HepG2 (cell line): ENCODE data around the gene SLC25A10. TPM values are rescaled to one million over a fixed set of nuclear protein-coding genes. Genes with fewer than 3 reads are reported as not detected.

Experiments used
- ARHGAP35 ChIP-seq: sonication (generic); formaldehyde crosslinking; IDR thresholded peaks from 2 replicates; pipeline ENCODE4 v1.9.0; 2022; ENCODE audit warnings: mild to moderate bottlenecking, inconsistent platforms, moderate library complexity, missing genetic modification reagents, borderline replicate concordance
- ARID4A ChIP-seq: sonication (generic); formaldehyde crosslinking; IDR thresholded peaks from 2 replicates; pipeline ENCODE4 v1.5.0; 2020; ENCODE audit warnings: mild to moderate bottlenecking, missing genetic modification reagents, borderline replicate concordance
- ARNTL ChIP-seq: sonication (generic); formaldehyde crosslinking; IDR thresholded peaks from 2 replicates; pipeline ENCODE4 v1.4.0; 2020; ENCODE audit warnings: mild to moderate bottlenecking, missing genetic modification reagents
- CREB1 ChIP-seq, 2 experiments: fragments of 450-650 bp in 1 of 2; IDR thresholded peaks; 2 replicates each; pipeline ENCODE4 v1.6.1; 2016 to 2017; ENCODE audit warnings: control low read depth in 1 of 2, mild to moderate bottlenecking in 1 of 2, missing compliant biosample characterization in 1 of 2, missing genetic modification characterization in 1 of 2
- GTF3A ChIP-seq: sonication (generic); formaldehyde crosslinking; conservative IDR thresholded peaks from 2 replicates; pipeline ENCODE4 v1.4.0; 2020; ENCODE audit warnings: mild to moderate bottlenecking, missing genetic modification reagents
- JUNB ChIP-seq: sonication (generic); formaldehyde crosslinking; IDR thresholded peaks from 2 replicates; pipeline ENCODE4 v1.8.0; 2022; ENCODE audit warnings: missing genetic modification reagents, mild to moderate bottlenecking, borderline replicate concordance
- KLF6 ChIP-seq: IDR thresholded peaks from 2 replicates; pipeline ENCODE4 v1.8.0; 2016; ENCODE audit warnings: missing biosample characterization, missing genetic modification reagents
- MAZ ChIP-seq, 2 experiments: sonication (generic) in 1 of 2; formaldehyde crosslinking in 1 of 2; IDR thresholded peaks; 2 replicates each; pipeline versions ENCODE4 v1.5.0 to v1.6.1; 2012 to 2020; ENCODE audit warnings: low read depth in 2 of 2, mild to moderate bottlenecking in 2 of 2, borderline replicate concordance in 1 of 2, improper control_type of control experiment in 1 of 2, low read length in 1 of 2, missing genetic modification reagents in 1 of 2, moderate library complexity in 1 of 2
- RNF219 ChIP-seq: sonication (generic); formaldehyde crosslinking; IDR thresholded peaks from 2 replicates; pipeline ENCODE4 v1.5.0; 2020; ENCODE audit warnings: mild to moderate bottlenecking, missing genetic modification reagents
- SOX6 ChIP-seq, 2 experiments: fragments of 450-650 bp in 1 of 2; sonication (generic) in 1 of 2; formaldehyde crosslinking in 1 of 2; IDR thresholded peaks; 2 replicates each; pipeline versions ENCODE4 v1.4.0 to v1.6.1; 2017 to 2020; ENCODE audit warnings: antibody characterized with exemption in 1 of 2, mild to moderate bottlenecking in 1 of 2, missing genetic modification reagents in 1 of 2
- SRF ChIP-seq: IDR thresholded peaks from 2 replicates; pipeline ENCODE4 v1.6.1; 2011; ENCODE audit warnings: mild to moderate bottlenecking, low read depth, low read length, moderate library complexity
- TCF7L2 ChIP-seq: IDR thresholded peaks from 2 replicates; pipeline ENCODE4 v1.6.1; 2011; ENCODE audit warnings: mild to moderate bottlenecking, low read depth, low read length, moderate library complexity
- WIZ ChIP-seq: sonication (generic); formaldehyde crosslinking; IDR thresholded peaks from 2 replicates; pipeline ENCODE4 v1.5.1; 2020; ENCODE audit warnings: mild to moderate bottlenecking, missing genetic modification reagents
- ZBTB46 ChIP-seq: sonication (generic); formaldehyde crosslinking; IDR thresholded peaks from 2 replicates; pipeline ENCODE4 v1.4.0; 2020; ENCODE audit warnings: mild to moderate bottlenecking, missing genetic modification reagents, borderline replicate concordance
- ZMYM2 ChIP-seq: sonication (generic); formaldehyde crosslinking; IDR thresholded peaks from 2 replicates; pipeline ENCODE4 v1.8.0; 2022; ENCODE audit warnings: mild to moderate bottlenecking, missing genetic modification reagents
- ZNF121 ChIP-seq: sonication (generic); formaldehyde crosslinking; IDR thresholded peaks from 2 replicates; pipeline ENCODE4 v1.5.0; 2020; ENCODE audit warnings: mild to moderate bottlenecking, missing genetic modification reagents
- ZNF160 ChIP-seq: sonication (generic); formaldehyde crosslinking; IDR thresholded peaks from 2 replicates; pipeline ENCODE4 v1.8.0; 2022; ENCODE audit warnings: mild to moderate bottlenecking, inconsistent platforms, missing genetic modification reagents
- ZNF383 ChIP-seq: sonication (generic); formaldehyde crosslinking; IDR thresholded peaks from 2 replicates; pipeline ENCODE4 v1.4.0; 2020; ENCODE audit warnings: missing genetic modification reagents, mild to moderate bottlenecking, borderline replicate concordance
- ZNF790 ChIP-seq: sonication (generic); formaldehyde crosslinking; IDR thresholded peaks from 2 replicates; pipeline ENCODE4 v1.8.0; 2022; ENCODE audit warnings: missing genetic modification reagents, mild to moderate bottlenecking, borderline replicate concordance
- polyA plus RNA-seq, 8 experiments: library from polyadenylated mRNA; depleted of rRNA in 3 of 8; stranded (reverse) in 7 of 8; unstranded in 1 of 8; fragments of >200 nt; fragmentation: Illumina TruSeq in 4 of 8; extraction: Trizol in 4 of 8; gene quantifications; 2 replicates each; pipeline versions ENCODE4 v1.2.1 to v1.2.3, GENCODE V29; 2011 to 2016; ENCODE audit warnings: low read depth in 4 of 8, missing spikeins in 1 of 8, mixed read lengths in 1 of 8; ENCODE audit not compliant: insufficient read depth in 1 of 8
- total RNA-seq, 5 experiments: library from RNA; depleted of rRNA; stranded (reverse); fragments of >200 nt; fragmentation: Illumina TruSeq; extraction: Trizol; gene quantifications; 2 replicates each; pipeline ENCODE4 v1.2.3, GENCODE V29; 2016; ENCODE audit warnings: low read depth in 1 of 5

SLC25A10 gene
- total and polyA plus RNA-seq, 2 of the 13 experiments (the other 11 are each of a cell fraction or from before 2014, with no cell fraction given) = 46.5 to 140 TPM

GRCh38 chr17:81665205-81666091, 46.6 kb upstream of the SLC25A10 start (continued):
- TF ChIP-seq ZMYM2 (CRISPR knock-in tag) = 0 out of 2 replicates have a peak, but pooled peaks have one; percentile 44
- TF ChIP-seq ARID4A = no peak; the same call in 1 of the 2 replicates
- no peak for TF ChIP-seq MAZ (IDR thresholded peaks at IDR 0.05; ENCODE audit: borderline replicate concordance, low read depth, low read length)
- no peak for TF ChIP-seq MAZ (CRISPR knock-in tag; IDR thresholded peaks at IDR 0.05; ENCODE audit: low read depth)
- TF ChIP-seq SRF = no peak
- no peak for TF ChIP-seq SOX6 (IDR thresholded peaks at IDR 0.05)
- 0 out of 2 replicates have a peak, but pooled peaks have one; percentile 6 for TF ChIP-seq SOX6 (CRISPR knock-in tag; IDR thresholded peaks at IDR 0.05)
- TF ChIP-seq ARNTL (CRISPR knock-in tag) = no peak
- 0 out of 2 replicates have a peak, but pooled peaks have one; percentile 7 for TF ChIP-seq ARHGAP35 (CRISPR knock-in tag)
- no peak for TF ChIP-seq CREB1 (IDR thresholded peaks at IDR 0.05)
- no peak for TF ChIP-seq CREB1 (CRISPR knock-in tag; IDR thresholded peaks at IDR 0.05)
- TF ChIP-seq GTF3A (CRISPR knock-in tag) = no peak
- no peak for TF ChIP-seq TCF7L2
- no peak for TF ChIP-seq RNF219
- TF ChIP-seq ZNF121 (CRISPR knock-in tag) = no peak
- no peak for TF ChIP-seq WIZ (CRISPR knock-in tag)
- 0 out of 2 replicates have a peak, but pooled peaks have one; percentile 1 for TF ChIP-seq ZNF160
- no peak for TF ChIP-seq JUNB
- TF ChIP-seq ZNF790 (CRISPR knock-in tag) = no peak; the same call in 1 of the 2 replicates
- TF ChIP-seq KLF6 = no peak
- TF ChIP-seq ZNF383 (CRISPR knock-in tag) = no peak
- TF ChIP-seq ZBTB46 (CRISPR knock-in tag) = no peak
